Transverse colon (tissue), 4 donors: ENCODE data around the gene LTA. TPM values are rescaled to one million over a fixed set of nuclear protein-coding genes. Genes with fewer than 3 reads are reported as not detected.

Source experiments
- DNase-seq: peaks from one replicate; pipeline ENCODE4 v3.0.0-alpha.2; 2019
- H3K27ac ChIP-seq, 4 donors: fragments of 200-600 bp; sonication (generic); 2 replicates each; pipeline ENCODE4 v1.5.1; 2016 to 2018; ENCODE audit warnings: inconsistent platforms in 4 of 4
- H3K27me3 ChIP-seq: fragments of 200-600 bp; sonication (generic); 2 replicates; pipeline ENCODE4 v1.5.1; 2017; ENCODE audit warnings: inconsistent platforms
- H3K36me3 ChIP-seq, 4 donors: fragments of 200-600 bp; sonication (generic); 2 replicates each; pipeline ENCODE4 v1.5.1; 2017 to 2019; ENCODE audit warnings: inconsistent platforms in 4 of 4
- H3K4me1 ChIP-seq, 4 donors: fragments of 200-600 bp; sonication (generic); 2 replicates each; pipeline ENCODE4 v1.5.1; 2017 to 2020; ENCODE audit warnings: inconsistent platforms in 4 of 4
- H3K4me3 ChIP-seq, 4 donors: fragments of 200-600 bp; sonication (generic); 1 replicate in 1 of 4; 2 replicates in 3 of 4; pipeline versions ENCODE4 v1.5.1 to v1.6.1; 2017 to 2019; ENCODE audit warnings: inconsistent platforms in 4 of 4
- H3K9me3 ChIP-seq, 2 donors: fragments of 200-600 bp; sonication (generic); 2 replicates each; pipeline ENCODE4 v1.5.1; 2017 to 2019; ENCODE audit warnings: inconsistent platforms in 2 of 2
- CTCF ChIP-seq, 5 experiments: fragments of 200-600 bp in 3 of 5; fragments of 450-650 bp in 2 of 5; sonication (generic) in 3 of 5; IDR thresholded peaks; 1 replicate in 2 of 5; 2 replicates in 3 of 5; pipeline ENCODE4 v1.5.1; 2016 to 2017; ENCODE audit warnings: antibody characterized with exemption in 5 of 5, inconsistent platforms in 3 of 5, mild to moderate bottlenecking in 2 of 5, moderate library complexity in 1 of 5
- EP300 ChIP-seq: sonication (generic); formaldehyde crosslinking; IDR thresholded peaks from one replicate; pipeline ENCODE4 v1.6.1; 2017; ENCODE audit warnings: antibody characterized with exemption, low read depth
- POLR2A ChIP-seq: fragments of 450-650 bp; IDR thresholded peaks from one replicate; pipeline ENCODE4 v1.6.1; 2016; ENCODE audit warnings: antibody characterized with exemption, mild to moderate bottlenecking, moderate library complexity
- POLR2AphosphoS5 ChIP-seq, 3 donors: sonication (generic); formaldehyde crosslinking; IDR thresholded peaks; one replicate each; pipeline ENCODE4 v1.6.1; 2016; ENCODE audit warnings: antibody characterized with exemption in 3 of 3
- WGBS, 2 donors: methylation state at CpG; one replicate each; pipeline ENCODE4 v1.1.5; 2018; ENCODE audit warnings: low coverage in 1 of 2; 5-methylcytosine and 5-hydroxymethylcytosine counted together
- in situ Hi-C, 4 donors: fragments of 200-750 bp; cut with MboI; loops; one replicate each; pipeline versions ENCODE4 v1.15.0 to v1.15.1; 2017; ENCODE audit warnings: low sequenced_read_pairs in 3 of 4, low pct_ligation_motif_present in 1 of 4, low pct_unique_long_range_greater_than_20kb in 1 of 4
- intact Hi-C: fragments of 100-400 bp; cut with DNase I; formaldehyde crosslinking; loops from one replicate; pipeline ENCODE4 v1.15.1; 2023; ENCODE audit warnings: low total_unique reads
- total RNA-seq, 4 donors: library from RNA; depleted of rRNA; stranded (reverse); fragments of >200 nt; gene quantifications; one replicate each; pipeline ENCODE4 v1.1.0, GENCODE V29; 2016

LTA gene
- total RNA-seq, 4 donors from 2014 or later, result not detected

- peaks cover 0 to 20% (median 6%) of the 10 kb centered on the region in 4 donors for H3K36me3 ChIP-seq
- WGBS, 2 donors, result 60 to 73% methylated on average over 1 to 24 of the region's 24 CpGs
- no peak for TF ChIP-seq POLR2A
- no peak for TF ChIP-seq EP300
- TF ChIP-seq CTCF (IDR thresholded peaks at IDR 0.05), result no peak
- TF ChIP-seq POLR2AphosphoS5 (IDR thresholded peaks at IDR 0.05), result no peak
- no peak for DNase-seq
- peaks cover 0 to 35% (median 7%) of the 10 kb centered on the region in 4 donors for H3K4me1 ChIP-seq
- H3K27me3 ChIP-seq, result no peaks in the 10 kb centered on the region
- intact Hi-C loops, result no loop called here
- no peak overlapping the region for H3K4me3 ChIP-seq
- H3K27ac ChIP-seq, result peak overlapping the region in 2 of 4 donors; percentile 32 to 57
- H3K9me3 ChIP-seq, result no peaks in the 10 kb centered on the region
- in situ Hi-C loops, result no loop called here
Observed at GRCh38 chr6:31557443-31558317, 14.4 kb upstream of the LTA start.

- TF ChIP-seq POLR2A, result no peak
- TF ChIP-seq EP300, result no peak
- no peak for TF ChIP-seq CTCF (IDR thresholded peaks at IDR 0.05)
- no peak for TF ChIP-seq POLR2AphosphoS5 (IDR thresholded peaks at IDR 0.05)
- Histone ChIP-seq H3K4me3 (no peak overlapping the region), H3K27me3 (no peaks in the 10 kb centered on the region), H3K27ac (peak overlapping the region in 3 of 4 donors; percentile 32 to 69 (median 57)), H3K4me1 (peaks cover 0 to 35% (median 7%) of the 10 kb centered on the region in 4 donors), H3K36me3 (peaks cover 0 to 20% (median 6%) of the 10 kb centered on the region in 4 donors), H3K9me3 (no peaks in the 10 kb centered on the region)
- intact Hi-C loops (no loop called here), in situ Hi-C loops (no loop called here)
- 79% methylated on average over 8 of the region's 8 CpGs; no CpG with 5 or more reads in 1 of the 2 donors for WGBS, 2 donors
- no peak for DNase-seq
Observed at GRCh38 chr6:31558318-31558625, 13.8 kb upstream of the LTA start.

- DNase-seq, result peak; percentile 42
- H3K27me3 ChIP-seq, result no peaks in the 10 kb centered on the region
- H3K4me3 ChIP-seq, result no peak overlapping the region
- in situ Hi-C loops, result no loop called here
- peaks cover 0 to 35% (median 7%) of the 10 kb centered on the region in 4 donors for H3K4me1 ChIP-seq
- TF ChIP-seq POLR2A, result no peak
- no peak for TF ChIP-seq POLR2AphosphoS5 (IDR thresholded peaks at IDR 0.05)
- TF ChIP-seq CTCF (IDR thresholded peaks at IDR 0.05), result no peak
- TF ChIP-seq EP300, result no peak
- intact Hi-C loops, result no loop called here
- WGBS, 2 donors, result 69 to 85% methylated on average over 5 to 14 of the region's 14 CpGs
- peaks cover 0 to 16% (median 6%) of the 10 kb centered on the region in 4 donors for H3K36me3 ChIP-seq
- H3K9me3 ChIP-seq, result no peaks in the 10 kb centered on the region
- H3K27ac ChIP-seq, result peak overlapping the region; percentile 32 to 69 (median 63)
Observed at GRCh38 chr6:31558631-31559500, 13.2 kb upstream of the LTA start.

GRCh38 chr6:31559606-31559957, 12.5 kb upstream of the LTA start:
- no peak for TF ChIP-seq EP300
- TF ChIP-seq POLR2AphosphoS5 (IDR thresholded peaks at IDR 0.05), result no peak
- no peak for TF ChIP-seq POLR2A
- TF ChIP-seq CTCF (IDR thresholded peaks at IDR 0.05), result no peak
- no peak for DNase-seq
- in situ Hi-C loops (no loop called here), intact Hi-C loops (no loop called here)
- Histone ChIP-seq H3K27ac (peak overlapping the region; percentile 32 to 69 (median 63)), H3K36me3 (peaks cover 0 to 14% (median 6%) of the 10 kb centered on the region in 4 donors), H3K9me3 (no peaks in the 10 kb centered on the region), H3K27me3 (no peaks in the 10 kb centered on the region), H3K4me1 (peaks cover 0 to 35% (median 7%) of the 10 kb centered on the region in 4 donors), H3K4me3 (no peak overlapping the region)
- 45 to 55% methylated on average over 2 to 4 of the region's 4 CpGs for WGBS, 2 donors
